Stimulated activated CD8-positive, alpha-beta memory T cell treated with anti-CD3 and anti-CD28 coated beads, Interleukin-4, amount 100 ng/mL, for 1 hour (primary cell): ENCODE measurements around the gene EMID1.

Experiments used
- DNase-seq, 2 donors: peaks; one replicate each; pipeline ENCODE4 v3.0.0-alpha.2; 2020; ENCODE audit warnings: low read depth in 2 of 2, low spot score in 1 of 2

The EMID1 gene

DNA sequence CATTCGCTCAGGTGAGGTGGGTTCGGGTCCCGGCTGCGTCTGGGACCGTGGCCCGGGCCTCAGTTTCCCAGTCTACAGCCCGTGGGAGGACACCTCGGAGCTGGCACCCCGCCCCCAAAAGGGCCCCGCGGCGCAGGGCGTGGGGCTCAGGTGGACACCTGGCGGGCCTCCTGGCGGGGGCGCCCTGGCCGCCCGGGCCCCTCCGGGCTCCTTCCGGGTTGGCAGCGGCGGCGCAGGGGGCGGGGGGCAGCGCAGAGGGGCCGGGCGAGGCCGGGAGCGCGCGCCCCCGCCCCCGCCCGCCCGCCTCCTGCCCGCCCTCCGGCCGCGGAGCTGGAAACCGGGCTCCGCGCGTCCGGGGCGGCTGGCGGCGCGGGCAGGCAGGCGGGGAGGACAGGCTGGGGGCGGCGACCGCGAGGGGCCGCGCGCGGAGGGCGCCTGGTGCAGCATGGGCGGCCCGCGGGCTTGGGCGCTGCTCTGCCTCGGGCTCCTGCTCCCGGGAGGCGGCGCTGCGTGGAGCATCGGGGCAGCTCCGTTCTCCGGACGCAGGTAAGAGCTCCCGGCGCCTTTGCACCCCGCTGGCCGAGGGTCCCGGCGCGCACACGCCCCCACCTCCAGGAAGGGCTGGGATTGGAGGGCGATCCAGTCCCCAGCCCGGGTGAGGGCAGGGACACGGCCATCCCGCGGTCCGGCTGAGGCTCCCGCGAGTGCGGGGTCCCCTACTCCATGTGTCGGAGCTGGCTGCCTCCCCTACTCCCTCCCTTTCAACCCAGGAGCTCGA is at the start of gene EMID1:
TSS of gene EMID1 (plus strand) at position 303 of the 778 bp plus-strand sequence. CDS start at position 446, 143 bp downstream.
- no peak for DNase-seq

DNA sequence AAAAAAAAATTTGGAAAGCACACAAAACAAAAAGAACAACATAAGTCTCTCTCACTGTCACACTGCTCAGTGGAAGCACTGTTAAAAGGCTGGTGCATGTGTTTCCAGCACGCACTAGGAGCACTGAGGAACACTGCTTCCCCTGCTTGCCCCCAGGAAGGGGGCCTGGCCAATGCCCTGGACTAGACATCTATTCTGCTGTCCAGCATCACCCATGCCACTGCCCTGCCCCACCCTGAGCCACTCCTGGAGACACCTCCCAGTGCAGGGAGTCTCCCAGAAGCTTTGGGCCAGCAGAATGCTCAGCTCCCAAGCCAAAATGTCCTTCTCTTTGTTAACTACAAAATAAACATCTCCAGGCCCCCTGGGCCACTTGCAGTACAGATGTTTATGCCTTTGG is 49.7 kb upstream of the EMID1 start:
- DNase-seq, result no peak

DNA sequence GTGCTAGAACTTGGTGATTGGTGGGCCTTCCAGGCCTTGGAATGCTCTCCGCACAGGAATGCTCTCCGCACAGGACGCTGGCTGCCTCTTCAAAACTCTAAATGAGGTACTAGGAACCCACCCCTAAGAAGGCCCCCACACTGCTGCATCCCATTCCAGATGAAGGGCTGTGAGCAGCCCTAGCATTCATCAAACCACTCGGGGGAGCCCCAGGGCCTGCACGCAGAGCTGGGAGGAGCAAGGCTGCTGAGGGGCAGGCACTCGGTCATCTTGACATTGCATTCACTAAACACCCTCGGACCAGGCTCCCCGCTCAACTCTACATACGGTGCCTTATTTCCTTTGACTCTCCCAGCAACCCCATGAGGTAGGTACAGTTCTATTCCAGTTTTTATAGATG is 49.2 kb upstream of the EMID1 start:
- DNase-seq, result no peak

DNA sequence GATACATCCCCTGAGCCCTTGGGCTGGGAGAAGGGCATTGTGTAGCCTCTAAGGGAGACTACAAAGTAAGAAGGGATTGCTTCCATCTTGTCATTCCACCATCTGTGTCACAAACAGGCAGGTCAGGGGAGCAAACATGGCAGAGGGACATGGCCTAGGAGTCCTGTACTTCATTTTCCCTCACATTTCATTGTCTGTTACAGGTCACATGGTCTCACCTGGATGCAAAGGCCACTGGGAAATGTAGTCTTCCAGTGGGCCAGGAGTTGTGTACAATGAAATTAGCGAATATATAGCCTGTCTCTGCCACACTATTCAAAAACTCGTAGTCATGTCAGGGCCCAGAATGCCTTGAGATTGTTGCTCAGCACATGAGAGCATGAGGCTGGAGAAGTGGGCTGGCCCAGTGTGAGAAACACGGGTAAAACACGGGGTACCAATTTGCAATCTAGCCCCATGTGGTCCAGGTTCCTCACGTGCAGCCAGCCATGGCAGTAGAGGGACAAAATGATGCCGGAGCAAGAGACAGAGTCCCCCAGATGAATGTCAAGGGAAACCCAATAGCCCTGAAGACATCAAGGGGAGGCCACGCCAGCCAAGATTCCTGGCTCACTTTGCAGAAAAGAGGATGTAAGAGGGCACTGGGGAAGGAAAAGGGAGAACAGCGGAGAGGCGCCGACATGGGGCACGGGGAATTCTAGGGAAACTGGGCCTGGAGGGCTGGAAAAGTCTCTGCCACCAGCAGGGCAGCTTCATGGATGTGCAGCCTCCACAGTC is 47.7 kb upstream of the EMID1 start:
- no peak for DNase-seq

DNA sequence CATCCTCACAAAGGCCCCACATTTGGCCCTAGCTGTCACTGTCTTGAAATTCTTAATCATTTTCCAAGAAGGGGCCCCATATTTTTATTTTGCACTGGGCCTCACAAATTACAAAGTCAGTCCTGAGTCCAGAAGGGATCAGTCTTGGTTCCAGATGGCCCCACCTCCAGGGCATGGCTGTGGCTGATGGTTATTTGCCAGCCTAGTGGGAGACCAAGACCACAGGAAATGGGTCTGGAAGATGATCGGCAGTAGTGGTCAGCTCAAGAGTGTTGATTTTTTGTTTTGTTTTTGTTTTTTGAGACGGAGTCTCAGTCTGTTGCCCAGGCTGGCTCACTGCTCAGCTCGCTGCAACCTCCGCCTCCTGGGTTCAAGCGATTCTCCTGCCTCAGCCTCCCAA is 47.1 kb upstream of the EMID1 start:
- DNase-seq, result no peak

DNA sequence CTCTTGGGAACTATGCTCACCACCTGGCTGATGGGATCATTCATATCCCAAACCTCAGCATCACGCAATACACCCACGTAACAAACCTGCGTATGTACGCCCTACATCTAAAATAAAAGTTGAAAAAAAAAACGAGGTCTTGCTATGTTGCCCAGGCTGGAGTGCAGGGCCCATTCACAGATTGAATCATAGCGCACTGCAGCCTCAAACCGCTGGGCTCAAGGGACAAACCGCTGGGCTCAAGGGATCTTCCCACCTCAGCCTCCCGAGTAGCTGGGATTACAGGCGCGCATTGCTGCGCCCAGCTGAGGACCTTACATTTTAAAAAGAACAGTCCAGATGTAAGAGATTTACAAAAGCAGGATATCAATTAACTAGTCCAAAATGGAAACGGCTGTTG is 41.9 kb upstream of the EMID1 start:
- DNase-seq, result no peak

DNA sequence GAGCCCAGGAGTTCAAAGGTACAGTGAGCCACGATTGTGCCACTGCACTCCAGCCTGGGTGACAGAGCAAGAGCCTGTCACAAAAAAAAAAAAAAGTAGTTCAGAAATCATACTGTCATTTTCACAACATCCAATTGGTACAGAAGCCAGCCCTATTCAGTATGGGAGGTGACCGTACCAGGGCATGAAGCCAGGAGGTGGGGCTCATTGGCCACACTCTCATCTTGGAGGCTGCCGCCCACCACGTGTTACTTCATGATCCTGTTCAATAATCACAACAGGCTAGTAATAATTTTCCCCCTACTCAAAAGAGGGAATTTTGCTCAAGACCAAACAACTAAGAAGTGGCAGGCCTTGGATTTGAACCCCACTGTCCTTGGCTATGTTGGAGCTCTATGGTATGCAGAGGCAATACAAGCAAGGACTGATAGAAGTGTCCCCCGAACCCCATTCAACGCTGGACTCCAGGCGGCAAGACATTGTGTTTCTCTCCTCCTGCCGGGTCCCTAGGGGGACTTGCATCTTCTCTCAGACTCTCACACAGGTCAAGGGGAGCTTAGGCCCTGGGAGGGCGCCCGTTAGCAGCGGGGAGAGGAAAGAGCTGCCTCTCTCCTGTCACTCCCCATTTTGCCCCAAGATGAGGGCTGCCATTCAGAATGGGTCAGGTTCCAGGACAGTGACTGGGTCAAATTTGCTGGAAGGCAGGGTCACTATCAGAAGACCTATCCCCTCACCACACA is 40.2 kb upstream of the EMID1 start:
- DNase-seq, result no peak

DNA sequence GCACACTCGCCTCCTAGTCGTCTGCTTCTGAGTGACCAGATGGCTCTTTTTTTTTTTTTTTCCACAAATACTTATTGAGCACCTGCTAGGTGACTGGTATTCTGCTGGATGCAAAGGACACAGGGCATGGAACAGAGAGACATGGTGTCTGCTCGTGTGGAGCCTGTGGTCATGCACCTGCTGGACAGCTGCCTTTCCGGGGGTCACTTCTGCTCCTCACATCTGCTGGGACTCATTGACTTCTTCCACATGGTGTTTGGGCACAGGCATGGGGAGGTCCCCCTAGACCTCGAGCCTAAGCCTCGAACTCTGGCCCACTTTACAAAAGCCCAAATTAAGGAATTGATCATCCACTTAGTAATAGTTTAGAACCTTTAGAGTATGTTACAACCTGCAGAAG is 39.5 kb upstream of the EMID1 start:
- no peak for DNase-seq

DNA sequence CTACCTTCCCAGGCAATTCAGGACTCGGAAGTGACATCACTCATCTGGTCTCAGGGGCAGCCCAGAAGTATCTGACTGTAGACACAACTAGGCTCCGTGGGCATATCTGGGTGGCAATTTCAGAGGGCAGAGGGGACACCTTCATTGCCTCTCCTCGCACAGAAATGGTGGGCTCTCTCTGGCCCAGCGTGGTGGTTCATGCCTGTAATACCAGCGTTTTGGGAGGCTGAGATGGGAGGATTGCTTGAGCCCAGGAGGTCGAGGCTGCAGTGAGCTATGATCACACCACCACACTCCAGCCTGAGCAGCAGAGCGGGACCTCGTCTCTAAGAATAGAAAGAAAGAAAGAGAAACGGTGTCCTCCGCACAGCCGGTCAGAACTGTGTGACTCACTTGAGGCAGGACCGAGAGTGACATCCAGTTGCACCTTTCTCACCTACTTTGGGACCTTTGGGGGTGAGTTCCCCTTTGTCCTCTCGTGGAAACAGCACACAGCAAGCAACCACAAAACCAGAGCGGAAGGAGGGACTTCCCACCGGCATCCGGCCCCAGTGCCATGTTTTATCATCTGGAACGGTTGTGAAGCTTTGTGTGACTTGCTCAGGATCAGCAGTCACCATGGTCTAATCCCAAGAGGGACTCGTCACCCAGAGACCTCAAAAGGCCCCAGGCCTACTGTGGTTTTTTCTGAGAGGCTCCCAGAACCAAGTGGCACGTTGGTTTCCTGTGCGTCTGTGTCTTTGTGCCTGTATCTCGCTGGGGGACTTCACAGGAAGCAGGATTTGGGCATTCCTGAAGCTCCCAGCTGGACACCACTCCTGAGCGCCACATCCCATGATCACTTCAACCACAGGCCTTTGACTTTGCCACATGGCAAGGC is 38.4 kb upstream of the EMID1 start:
- no peak for DNase-seq

DNA sequence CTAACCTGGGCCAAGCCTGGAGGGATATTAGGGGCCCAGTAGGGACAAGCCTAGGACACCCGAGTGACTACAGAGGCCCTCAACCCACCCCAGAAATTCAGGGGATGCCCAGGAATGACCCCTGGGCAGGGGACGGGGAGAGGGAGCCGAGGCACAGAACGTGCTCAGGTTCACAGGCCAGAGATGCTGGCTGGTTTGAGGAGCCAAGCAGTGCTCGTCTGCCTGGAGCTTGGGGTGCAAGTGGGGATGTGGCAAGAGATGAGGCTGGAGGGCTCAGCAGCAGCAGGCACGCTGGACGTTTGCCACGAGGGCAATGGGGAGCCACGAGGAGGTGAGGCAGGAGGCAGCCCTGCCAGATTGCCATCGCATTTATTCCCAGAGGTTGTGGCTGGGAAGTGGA is 34.0 kb upstream of the EMID1 start:
- no peak for DNase-seq

DNA sequence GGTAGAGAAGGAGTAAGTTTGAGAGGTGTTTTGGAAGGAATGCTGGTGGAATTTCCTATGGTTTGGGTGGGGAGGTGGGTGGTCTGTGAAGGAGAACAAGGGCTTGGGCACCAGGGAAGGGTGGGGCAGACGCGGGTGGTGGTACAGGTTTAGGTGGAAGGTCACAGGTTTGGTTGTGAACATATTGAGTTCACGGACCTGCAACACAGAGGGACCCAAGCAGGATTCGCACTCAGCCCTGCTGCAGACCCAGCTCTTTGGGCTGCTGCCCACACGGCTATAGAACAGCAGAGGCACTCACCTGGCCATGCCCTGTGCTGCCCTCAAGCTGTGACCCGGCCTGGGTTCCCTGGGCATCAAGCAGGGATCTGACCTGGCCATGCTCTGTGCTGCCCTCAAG is 33.5 kb upstream of the EMID1 start:
- DNase-seq, result no peak

DNA sequence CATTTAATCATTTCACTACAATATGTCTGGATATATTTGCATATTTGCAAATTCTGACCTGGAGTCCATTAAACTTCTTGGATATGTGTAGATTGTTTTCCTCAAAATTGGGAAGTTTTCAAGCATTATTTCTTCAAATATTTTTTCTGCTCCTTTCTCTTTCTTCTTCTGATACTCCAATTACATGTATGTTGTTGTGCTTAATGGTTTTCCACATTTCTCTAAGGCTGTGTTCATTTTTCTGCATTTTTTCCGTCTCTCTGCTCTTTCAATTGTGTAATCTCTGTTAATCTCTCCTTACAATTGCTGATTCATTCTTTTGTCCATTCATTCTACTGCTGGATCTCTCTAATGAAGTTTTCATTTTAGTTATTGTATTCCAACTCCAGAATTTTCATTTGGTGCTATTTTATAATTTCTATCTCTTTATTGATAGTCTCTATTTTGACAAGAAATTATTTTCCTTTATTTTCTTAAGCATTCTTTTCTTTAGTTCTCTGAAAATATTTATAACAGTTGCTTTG is 30.3 kb upstream of the EMID1 start:
- DNase-seq, result no peak

DNA sequence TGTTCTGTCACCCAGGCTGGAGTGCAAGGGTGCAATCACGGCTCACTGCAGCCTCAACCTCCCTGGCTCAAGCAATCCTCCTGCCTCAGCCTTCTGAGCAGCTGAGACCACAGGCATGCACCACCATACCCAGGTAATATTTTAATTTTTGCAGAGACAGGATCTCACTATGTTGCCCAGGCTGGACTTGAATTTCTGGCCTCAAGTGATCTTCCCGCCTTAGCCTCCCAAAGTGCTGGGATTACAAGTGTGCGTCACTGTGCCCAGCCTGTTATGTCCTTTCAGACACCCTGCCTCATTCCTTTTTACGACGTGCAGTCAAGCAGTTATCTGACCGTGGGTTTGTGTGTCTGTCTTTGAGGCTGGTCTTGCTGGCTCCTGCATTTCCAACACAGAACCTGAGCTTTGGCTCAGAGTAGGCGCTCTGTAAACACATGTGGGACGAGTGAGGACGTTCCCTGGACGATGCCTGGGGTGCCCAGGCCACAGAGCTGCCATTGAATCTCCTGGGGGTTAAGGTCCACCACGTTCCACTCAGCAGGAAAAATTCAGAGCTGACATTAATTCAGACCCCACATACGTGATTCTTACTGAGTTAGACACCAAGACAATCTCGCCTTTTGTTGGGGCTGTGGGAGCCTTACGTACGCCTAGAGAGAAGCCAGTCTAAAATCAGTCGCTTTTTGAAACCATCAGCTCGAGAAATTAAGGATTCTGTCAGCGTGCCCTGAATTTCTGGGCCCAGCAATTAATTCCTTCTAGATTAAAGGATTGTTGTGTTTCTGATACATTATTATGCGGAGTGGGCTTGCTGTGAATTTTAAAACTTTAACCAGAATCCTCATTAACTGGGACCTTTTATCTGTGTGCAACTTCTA is 21.5 kb upstream of the EMID1 start:
- no peak for DNase-seq

DNA sequence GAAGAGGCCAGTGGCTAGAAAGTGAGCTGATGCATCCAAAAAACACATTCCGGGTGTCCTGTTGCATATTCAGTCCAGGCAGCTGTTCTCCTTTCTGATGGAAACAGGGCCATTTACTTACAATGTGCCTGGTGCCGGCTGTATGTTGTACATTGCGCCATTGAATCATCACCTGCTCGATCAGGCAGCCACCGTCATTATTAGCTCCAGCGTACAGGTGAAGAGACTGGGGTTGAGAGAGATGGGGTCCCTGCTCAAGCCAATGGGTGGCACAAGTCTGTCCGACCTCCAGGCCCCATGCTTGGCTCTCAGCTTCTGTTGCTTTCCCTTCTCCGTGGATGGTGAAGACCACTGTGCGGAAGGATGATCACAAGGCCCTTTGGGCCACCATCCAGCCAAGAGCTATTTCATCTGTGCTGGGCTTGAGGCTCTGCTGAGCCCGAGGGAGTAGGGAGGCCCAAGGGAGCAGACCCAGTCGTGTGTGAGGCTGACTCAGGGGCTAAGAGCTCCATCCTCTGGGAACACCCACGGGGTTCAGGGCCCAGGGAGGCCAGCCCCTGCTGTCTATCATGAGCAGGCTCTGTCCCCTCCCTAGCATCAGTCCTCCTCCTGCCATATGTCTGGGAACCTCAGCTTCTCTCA is 20.7 kb upstream of the EMID1 start:
- no peak for DNase-seq

DNA sequence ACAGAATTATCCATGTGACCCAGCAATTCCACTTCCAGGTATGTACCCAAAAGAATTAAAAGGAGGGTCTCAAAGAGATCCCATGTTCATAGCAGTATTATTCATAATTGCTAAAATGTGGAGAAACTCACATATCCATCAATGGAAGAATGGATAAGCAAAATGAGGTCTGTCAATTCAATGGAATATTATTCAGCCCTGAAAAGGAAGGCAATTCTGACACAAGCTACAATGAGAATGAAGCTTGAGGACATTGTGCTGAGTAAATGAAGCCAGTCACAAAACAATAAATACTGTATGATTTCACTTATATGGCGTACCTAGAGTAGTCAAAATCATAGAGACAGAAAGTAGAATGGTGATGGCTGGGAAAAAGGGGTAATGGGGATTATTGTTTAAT is 19.4 kb upstream of the EMID1 start:
- no peak for DNase-seq

DNA sequence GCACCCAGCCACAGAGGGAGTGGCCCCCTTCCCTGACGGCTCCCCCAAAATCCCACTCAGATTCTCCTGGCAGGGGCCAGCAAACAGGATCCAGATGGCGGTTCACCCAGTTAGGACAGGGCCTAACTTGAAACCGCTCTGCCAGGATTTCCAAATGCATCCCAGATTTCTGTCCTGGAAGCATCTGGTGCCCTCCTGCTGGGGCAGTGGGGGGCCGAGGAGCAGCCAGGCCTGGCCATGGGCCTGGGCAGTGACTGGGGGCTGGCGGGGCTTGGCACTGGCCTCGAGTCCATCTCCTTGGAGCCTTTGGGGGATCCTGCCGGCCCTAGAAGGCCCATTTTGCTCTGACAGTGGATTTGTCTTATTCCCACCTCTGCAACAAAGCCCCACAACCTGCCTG is 17.9 kb upstream of the EMID1 start:
- no peak for DNase-seq

DNA sequence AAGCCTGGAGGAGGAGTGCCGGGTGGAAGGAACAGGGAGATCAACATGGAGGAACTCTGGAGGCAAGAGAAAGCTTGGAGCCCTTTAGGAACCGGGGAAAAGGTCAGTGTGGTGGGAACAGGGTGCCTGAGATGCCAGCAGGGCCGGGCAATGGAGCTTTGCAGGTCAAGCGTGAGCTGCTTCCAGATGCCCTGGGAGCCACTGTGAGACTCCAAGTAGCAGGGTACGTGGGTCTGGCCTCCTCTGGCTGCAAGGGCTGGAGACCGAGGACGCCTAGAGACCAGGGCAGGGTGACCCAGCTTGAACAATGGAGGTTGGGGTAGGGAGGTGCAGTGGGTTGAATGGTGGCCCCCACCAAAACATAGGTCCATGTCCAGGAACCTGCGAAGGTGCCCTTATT is 15.6 kb upstream of the EMID1 start:
- DNase-seq, result no peak

DNA sequence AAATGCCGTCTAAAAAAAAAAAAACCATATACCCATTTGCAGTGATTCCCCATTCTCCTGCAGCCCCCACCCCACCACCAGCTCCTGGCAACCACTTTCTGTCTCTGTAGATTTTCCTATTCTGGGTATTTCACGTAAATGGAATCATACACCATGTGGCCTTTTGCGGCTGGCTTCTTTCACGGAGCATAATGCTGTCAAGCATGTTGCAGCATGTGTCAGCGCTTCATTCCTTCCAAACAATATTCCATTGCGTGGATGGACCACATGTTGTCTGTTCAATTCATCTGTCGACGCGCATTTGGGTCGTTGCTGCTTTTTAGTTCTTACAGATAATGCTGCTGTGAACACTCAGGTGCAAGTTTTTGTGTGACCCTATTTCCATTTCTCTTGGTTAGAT is 14.8 kb upstream of the EMID1 start:
- DNase-seq, result no peak

DNA sequence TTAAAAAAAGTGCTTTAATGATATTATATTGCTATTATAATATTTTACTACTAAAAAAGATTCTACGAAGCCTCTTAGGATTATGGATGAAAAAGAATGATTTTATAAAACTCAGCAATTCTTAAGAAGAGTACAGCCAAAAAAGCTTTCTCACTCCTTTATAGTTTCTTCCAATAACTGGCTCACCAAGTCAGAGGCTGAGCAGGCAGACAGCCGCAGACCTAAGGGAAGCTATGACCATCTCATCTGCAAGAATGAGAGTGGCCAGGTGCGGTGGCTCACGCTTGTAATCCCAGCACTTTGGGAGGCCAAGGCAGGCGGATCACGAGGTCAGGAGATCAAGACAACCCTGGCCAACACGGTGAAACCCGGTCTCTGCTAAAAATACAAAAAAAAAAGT is 12.7 kb upstream of the EMID1 start:
- DNase-seq, result no peak
